HG03354 (cell line): ENCODE measurements around the gene GMPR.
"Not testable (repeated sequence)": the region's sequence is repeated elsewhere in the genome, so short reads cannot be mapped to it uniquely, and the experiment has no call there.

Experiments
- ATAC-seq: cut with Tn5 transposase; IDR thresholded peaks from one replicate; pipeline ENCODE4 v1.9.1; 2021; ENCODE audit warnings: mild to moderate bottlenecking; ENCODE audit not compliant: unreplicated experiment, poor library complexity, severe bottlenecking

The GMPR gene

GRCh38 chr6:16267428-16268263, 29.3 kb downstream of the GMPR start:
- ATAC-seq = no peak

DNA sequence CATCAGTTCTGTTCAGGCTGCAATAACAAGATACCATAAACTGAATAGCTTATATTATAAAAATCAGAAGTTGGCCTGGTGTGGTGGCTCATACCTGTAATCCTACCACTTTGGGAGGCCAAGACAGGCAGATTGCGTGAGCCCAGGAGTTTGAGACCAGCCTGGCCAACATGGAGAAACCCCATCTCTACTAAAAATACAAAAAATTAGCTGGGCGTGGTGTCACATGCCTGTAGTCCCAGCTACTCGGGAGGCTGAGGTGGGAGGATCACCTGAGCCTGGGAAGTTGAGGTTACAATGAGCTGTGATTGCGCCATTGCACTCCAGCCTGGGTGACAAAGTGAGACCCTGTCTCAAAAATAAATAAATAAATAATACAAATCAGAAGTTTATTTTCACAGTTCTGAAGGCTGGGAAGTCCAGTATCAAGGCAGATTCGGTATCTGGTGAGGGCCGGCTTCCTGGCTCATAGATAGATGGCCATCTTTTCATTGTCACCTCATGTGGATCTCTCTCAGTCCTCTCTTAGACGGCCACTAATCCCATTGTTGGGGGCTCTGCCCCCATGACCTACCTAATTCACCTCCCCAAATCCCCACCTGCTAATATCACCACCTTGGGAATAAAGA, 31.2 kb downstream of the GMPR start:
- not testable (repeated sequence) for ATAC-seq

- no peak for ATAC-seq
Observed at GRCh38 chr6:16270178-16270794, 31.9 kb downstream of the GMPR start.

DNA sequence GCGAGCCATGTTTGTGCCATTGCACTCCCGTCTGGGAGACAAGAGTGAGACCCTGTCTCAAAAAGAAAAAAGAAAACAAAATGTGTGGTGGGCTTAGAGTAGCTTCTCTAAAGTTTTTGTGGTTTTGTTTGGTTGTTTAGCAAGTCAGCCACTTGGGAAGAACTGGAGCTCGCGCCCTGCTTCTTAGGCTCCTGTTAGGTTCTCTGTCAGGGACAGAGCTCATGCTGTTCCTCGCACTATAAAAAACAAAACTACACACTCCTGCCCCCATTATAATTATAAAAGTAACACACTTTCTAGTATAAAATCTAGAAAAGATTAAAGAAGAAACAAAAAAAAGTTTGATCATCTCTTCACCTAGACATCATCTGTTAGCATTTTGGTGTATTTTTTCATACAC, 33.0 kb downstream of the GMPR start:
- no peak for ATAC-seq

GRCh38 chr6:16272201-16272600, 33.8 kb downstream of the GMPR start:
- ATAC-seq = no peak

DNA sequence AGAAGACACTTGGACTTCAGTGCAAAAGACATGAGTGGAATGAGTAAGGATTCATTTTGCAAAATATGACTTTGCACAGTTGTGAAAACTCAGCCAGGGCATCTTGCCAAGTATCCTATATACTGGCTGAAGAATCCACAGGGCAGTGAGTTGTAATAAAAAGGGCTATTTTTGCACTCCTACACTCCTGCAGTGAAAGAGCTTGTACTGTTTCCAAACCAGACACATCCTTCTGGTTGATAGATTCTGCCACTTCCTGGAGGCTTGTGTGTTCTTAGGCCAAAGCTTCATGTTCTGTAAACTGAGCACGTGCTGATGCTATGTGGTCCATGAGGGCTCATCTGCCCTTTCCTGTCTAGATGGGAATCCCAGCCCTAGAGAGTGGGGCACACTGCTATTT, 34.9 kb downstream of the GMPR start:
- no peak for ATAC-seq

GRCh38 chr6:16274483-16274882, 36.1 kb downstream of the GMPR start:
- ATAC-seq = no peak

GRCh38 chr6:16274885-16275589, 36.6 kb downstream of the GMPR start:
- ATAC-seq = no peak

DNA sequence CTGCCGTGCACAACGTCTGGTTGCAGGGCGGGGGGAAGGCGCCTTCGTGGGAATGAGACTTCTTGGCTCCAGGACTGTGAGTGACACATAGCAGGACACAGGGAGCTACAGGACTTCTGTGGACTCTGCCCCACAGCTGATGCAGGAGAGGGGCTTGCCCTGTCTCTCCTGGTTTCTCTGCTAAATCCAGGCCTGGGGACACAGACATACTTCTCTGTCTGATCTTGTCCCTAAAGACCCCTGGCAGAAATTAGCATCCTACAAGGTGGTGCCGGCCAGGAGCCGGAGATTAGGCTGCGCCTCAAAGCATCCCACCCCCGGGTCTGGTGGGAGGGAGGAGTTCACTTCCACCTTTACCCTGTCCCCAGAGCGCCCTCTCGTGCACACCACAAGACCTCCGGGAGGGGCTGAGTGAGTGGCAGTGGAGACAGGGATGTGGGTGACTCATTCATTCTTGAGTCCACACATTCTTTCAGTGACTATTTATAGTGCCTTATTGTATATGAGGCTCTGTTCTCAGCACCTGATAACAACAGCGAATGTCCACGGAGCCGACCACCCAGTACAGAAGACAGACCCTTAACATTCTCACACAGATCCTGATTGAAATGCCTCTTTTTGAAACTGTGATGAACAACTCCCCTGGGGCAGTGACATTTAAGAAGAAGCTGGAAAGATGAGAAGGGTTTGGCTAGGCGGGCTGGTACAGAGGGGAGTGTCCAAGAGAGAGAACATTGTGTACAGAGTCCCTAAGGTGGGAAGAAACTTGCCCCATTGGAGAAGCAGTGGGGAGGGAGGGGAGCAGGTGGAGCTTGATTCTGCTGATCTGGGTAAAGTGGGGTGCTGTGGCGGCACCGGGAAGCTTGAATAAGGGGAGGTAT, 39.0 kb downstream of the GMPR start:
- ATAC-seq = no peak

GRCh38 chr6:16278048-16278724, 39.8 kb downstream of the GMPR start:
- no peak for ATAC-seq

- no peak for ATAC-seq
Observed at GRCh38 chr6:16278750-16279149, 40.4 kb downstream of the GMPR start.

DNA sequence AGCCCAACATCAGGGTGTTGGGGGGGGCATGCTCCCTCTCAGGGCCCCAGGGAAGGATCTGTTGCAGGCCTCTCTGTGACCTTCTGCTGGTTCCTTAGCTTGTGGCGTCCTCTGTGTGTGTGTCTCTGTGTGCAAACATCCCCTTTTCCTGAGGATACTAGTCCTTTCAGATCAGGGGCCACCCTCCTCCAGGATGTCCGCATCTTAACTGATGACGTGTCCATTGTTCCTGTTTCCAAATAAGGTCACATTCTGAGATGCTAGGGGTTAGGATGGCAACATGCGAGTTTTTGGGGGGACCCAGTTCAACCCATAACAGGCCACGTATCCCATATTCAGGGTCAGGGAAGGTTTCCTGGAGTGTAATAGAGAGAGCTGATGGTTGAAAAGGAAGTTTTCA, 40.9 kb downstream of the GMPR start:
- ATAC-seq = no peak

DNA sequence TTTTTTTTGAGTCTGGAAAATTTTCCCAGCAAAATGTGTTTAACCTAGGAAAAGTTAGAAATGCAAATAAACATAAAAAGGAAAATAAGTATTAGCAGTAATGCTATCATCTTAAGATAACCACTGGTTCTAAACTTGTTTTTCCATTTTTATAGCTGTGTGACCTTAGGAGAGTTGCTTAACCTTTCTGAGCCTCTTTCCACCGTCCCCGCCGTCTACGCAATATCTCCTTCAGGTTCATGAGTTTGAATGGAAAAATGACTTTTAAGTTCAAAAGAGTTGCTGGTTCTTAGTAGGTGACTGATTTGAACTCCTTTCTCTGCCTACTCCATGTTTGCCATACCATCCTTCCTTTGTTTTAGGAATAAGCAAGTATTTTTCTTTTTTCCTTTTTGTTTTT, 44.0 kb downstream of the GMPR start:
- ATAC-seq = no peak

DNA sequence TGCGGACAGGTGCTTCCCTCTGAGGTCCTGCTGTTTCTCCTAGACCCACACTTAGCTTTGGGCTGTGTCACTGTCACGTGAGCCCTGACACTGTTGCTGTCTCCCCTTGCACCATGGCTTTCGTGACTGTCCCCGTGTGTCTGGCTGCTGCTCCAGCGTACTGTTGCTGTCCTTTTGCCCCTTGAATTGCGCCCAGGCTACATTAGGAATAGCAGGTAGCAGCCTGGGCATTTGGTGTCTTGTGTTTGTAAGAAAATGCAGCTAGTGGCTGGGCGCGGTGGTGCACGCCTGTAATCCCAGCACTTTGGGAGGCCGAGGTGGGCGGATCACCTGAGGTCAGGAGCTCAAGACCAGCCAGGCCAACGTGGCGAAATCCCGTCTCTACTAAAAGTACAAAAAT, 46.1 kb downstream of the GMPR start:
- ATAC-seq = no peak

- no peak for ATAC-seq
Observed at GRCh38 chr6:16285467-16286150, 47.2 kb downstream of the GMPR start.

DNA sequence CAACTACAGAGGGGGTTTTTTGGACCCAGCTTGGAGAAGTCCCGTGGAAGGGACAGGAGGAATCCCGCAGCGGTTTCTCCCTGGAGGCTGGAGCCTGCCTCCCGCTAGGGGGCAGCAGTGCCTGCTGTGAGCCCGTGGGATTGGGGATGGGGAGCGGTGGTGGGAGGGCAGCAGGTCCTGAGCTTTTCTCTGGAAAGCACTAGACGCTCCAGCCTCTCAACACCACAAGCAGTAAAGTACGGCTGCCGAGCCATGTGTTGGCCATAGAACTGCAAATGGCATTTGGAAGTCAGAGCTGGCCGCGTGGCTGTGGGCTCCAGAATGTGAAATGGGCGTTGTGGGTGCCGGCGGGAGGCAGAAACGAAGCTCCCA, 47.8 kb downstream of the GMPR start:
- ATAC-seq = no peak

DNA sequence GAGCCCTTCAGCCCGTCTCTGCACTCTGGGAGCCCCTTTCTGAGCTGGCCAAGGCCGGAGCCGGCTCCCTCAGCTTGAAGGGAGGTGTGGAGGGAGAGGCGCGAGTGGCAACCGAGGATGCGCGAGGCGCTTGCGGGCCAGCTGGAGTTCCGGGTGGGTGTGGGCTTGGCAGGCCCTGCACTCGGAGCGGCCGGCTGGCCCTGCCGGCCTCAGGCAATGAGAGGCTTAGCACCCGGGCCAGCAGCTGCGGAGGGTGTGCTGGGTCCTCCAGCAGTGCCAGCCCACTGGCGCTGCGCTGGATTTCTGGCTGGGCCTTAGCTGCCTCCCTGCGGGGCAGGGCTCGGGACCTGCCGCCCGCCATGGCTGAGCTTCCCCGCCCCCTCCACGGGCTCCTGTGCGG, 49.8 kb downstream of the GMPR start:
- no peak for ATAC-seq

DNA sequence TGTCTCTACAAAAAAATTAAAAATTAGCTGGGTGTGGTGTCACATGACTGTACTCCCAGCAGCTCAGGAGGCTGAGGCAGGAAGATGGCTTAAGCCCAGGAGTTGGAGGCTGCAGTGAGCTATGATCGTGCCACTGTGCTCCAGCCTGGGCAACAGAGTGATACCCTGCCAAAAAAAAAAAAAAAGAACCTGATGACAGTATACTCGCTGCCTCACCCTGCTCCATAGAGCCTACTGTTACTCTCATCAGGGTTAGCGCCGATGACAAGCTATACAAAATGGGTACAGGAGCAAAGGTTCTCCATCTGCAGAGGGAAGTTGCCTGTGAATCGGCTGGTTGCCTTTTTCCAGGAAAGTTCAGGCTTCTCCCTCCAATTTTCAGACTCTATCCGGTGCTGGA, 53.4 kb downstream of the GMPR start:
- no peak for ATAC-seq

DNA sequence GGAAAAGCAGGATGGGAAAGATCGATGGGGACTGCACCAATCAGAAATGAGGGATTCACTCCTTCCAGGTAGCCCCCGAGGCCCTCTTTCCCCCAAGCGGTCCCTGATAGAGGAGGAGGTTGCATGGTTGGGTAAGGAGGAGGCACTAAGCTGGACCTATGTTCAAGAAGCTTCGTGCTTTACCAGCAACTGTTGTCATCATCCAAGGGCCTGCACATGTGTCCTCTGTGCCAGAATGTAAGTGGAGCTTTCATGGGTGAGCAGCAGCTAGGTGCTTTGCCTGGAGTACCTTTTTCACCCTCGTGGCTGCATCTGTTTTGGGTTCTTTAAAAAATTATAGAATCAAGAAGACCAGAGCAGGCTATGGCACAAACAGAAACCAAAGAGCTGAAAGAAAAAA, 54.0 kb downstream of the GMPR start:
- no peak for ATAC-seq
